Activated CD8-positive, alpha-beta T cell treated with anti-CD3 and anti-CD28 coated beads for 36 hours (primary cell): ENCODE data around the gene PODNL1. TPM values are rescaled to one million over a fixed set of nuclear protein-coding genes. Genes with fewer than 3 reads are reported as not detected.
A peak's percentile ranks its signal among the peaks of the same experiment; 100 is the strongest.

Experiments
- ATAC-seq: fragments of 200-7000 bp; cut with Tn5 transposase; one replicate; pipeline ENCODE4 v1.10.0; 2021; ENCODE audit warnings: mild to moderate bottlenecking, moderate library complexity
- CTCF ChIA-PET: fragments of 350-600 bp; sonication (Branson Sonifier 250); formaldehyde crosslinking; loops from one replicate; lab custom pipeline; 2021; ENCODE audit warnings: antibody characterized with exemption; lab: Charles Lee
- POLR2A ChIA-PET: fragments of 350-600 bp; sonication (Branson Sonifier 250); formaldehyde crosslinking; loops from one replicate; lab custom pipeline; 2021; ENCODE audit warnings: antibody characterized with exemption; lab: Charles Lee
- DNase-seq: peaks from one replicate; pipeline ENCODE4 v3.0.0-alpha.2; 2020
- H3K27ac Mint-ChIP-seq: one replicate; pipeline ENCODE4 v1.8.0; 2021; ENCODE audit warnings: mild to moderate bottlenecking, mixed read lengths
- H3K27me3 Mint-ChIP-seq: one replicate; pipeline ENCODE4 v1.8.0; 2021; ENCODE audit warnings: mixed read lengths
- H3K36me3 Mint-ChIP-seq: one replicate; pipeline ENCODE4 v1.8.0; 2021; ENCODE audit warnings: low read depth, mixed read lengths
- H3K4me1 Mint-ChIP-seq: one replicate; pipeline ENCODE4 v1.8.0; 2021; ENCODE audit warnings: low read depth, mixed read lengths
- H3K4me3 Mint-ChIP-seq: one replicate; pipeline ENCODE4 v1.8.0; 2021; ENCODE audit warnings: mild to moderate bottlenecking, moderate library complexity, mixed read lengths
- H3K9me3 Mint-ChIP-seq: one replicate; pipeline ENCODE4 v1.8.0; 2021; ENCODE audit warnings: mixed read lengths
- CTCF ChIP-seq: fragments of 200-600 bp; IDR thresholded peaks from one replicate; pipeline ENCODE4 v1.8.0; 2022; ENCODE audit warnings: antibody characterized with exemption, mild to moderate bottlenecking
- intact Hi-C: fragments of 100-400 bp; cut with micrococcal nuclease; formaldehyde crosslinking; loops from one replicate; pipeline ENCODE4 v1.10.0; 2022
- total RNA-seq, 2 experiments: library from RNA; stranded (reverse); gene quantifications; one replicate each; pipeline ENCODE4 v1.2.3, GENCODE V29; 2021

PODNL1 gene
- total RNA-seq, 2 experiments from 2014 or later: not detected

- Mint-ChIP-seq H3K36me3 (peaks cover 6% of the 10 kb centered on the region), H3K4me3 (no peak overlapping the region), H3K4me1 (peaks cover 18% of the 10 kb centered on the region), H3K27me3 (no peaks in the 10 kb centered on the region), H3K27ac (no peak overlapping the region), H3K9me3 (no peaks in the 10 kb centered on the region)
- DNase-seq (peak; percentile 62), ATAC-seq (no peak)
- POLR2A ChIA-PET: interaction anchor here (0.7 kb wide), 1 partner anchor 174 kb away, joined by 3 read pairs; no protein-coding TSS in a partner anchor
- CTCF ChIA-PET: interaction anchor here (0.6 to 2.6 kb wide), 16 partner anchors 10 to 234 kb away, joined by 3 to 11 read pairs (median 3); partner anchors contain the start of genes IL27RA and MISP3
- peak; percentile 63 for TF ChIP-seq CTCF
- intact Hi-C loops: no loop called here
Measured at GRCh38 chr19:13902993-13903555, 35.1 kb downstream of the PODNL1 start.

DNA sequence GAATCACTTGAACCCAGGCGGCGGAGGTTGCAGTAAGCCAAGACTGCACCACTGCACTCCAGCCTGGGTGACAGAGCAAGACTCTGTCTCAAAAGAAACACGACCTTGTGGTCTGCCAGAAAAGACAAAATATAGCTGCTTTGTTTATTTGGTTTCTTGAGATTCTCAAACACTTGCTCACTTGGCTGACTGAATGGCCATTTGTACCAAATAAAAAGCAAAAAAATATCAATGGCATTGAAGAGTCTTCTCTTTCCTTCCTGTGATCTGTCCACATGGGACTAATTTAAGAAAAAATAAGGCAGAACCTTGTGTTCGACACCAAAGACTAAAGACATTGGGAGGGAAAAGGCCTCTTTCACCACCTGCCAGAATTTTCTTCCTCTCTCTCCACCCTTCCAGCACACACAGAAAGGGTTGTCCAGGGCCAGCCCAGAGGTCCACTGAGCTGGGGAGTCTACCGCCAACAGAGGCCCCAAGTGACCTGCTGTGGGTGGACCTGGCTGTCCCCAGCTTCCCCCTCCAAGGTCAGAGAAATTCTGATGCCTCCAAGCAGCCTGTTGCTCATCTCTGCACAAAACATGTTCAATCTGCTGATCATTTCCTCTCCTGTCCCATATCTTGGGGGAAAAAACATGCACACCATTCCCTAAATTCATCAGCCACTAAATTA, 38.2 kb downstream of the PODNL1 start:
- intact Hi-C loops: no loop called here
- ChIA-PET POLR2A (interaction anchor here (1.6 kb wide), 1 partner anchor 12 kb away, joined by 4 read pairs; no protein-coding TSS in a partner anchor), CTCF (interaction anchor here (1.2 to 1.7 kb wide), 2 partner anchors 148 to 159 kb away, joined by 3 to 7 read pairs; no protein-coding TSS in a partner anchor)
- no peaks in the 10 kb centered on the region for H3K27me3 Mint-ChIP-seq
- ATAC-seq (no peak), DNase-seq (no peak)
- peaks cover 4% of the 10 kb centered on the region for H3K4me1 Mint-ChIP-seq
- no peaks in the 10 kb centered on the region for H3K9me3 Mint-ChIP-seq
- H3K36me3 Mint-ChIP-seq: peaks cover 3% of the 10 kb centered on the region
- no peak overlapping the region for H3K4me3 Mint-ChIP-seq
- no peak overlapping the region for H3K27ac Mint-ChIP-seq
- TF ChIP-seq CTCF: no peak

- no peak for DNase-seq
- intact Hi-C loops: no loop called here
- ChIA-PET CTCF (interaction anchor here (1.1 to 1.7 kb wide), 3 partner anchors 149 to 160 kb away, joined by 3 to 7 read pairs (median 3); no protein-coding TSS in a partner anchor), POLR2A (interaction anchor here (1.6 kb wide), 1 partner anchor 11 kb away, joined by 4 read pairs; no protein-coding TSS in a partner anchor)
- no peak for ATAC-seq
- no peaks in the 10 kb centered on the region for H3K4me1 Mint-ChIP-seq
- H3K27me3 Mint-ChIP-seq: no peaks in the 10 kb centered on the region
- H3K36me3 Mint-ChIP-seq: no peaks in the 10 kb centered on the region
- no peaks in the 10 kb centered on the region for H3K9me3 Mint-ChIP-seq
- no peak overlapping the region for H3K27ac Mint-ChIP-seq
- no peak for TF ChIP-seq CTCF
- H3K4me3 Mint-ChIP-seq: no peak overlapping the region
Measured at GRCh38 chr19:13899393-13899792, 38.8 kb downstream of the PODNL1 start.

DNA sequence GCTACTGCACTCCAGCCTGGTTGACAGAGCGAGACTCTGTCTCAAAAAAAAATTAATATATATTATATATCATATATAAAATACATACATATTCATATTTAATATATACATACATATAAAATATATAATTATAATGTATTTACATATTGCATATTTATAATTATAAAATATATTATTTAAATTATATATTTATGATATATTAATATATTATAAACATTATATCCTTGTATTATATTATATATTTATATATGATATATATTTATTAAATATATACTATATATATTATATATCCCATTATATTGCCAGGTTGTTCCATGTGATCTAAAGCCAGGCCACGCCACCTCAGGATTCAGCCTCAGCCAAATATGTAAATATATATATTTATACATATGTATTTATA, 42.0 kb downstream of the PODNL1 start:
- DNase-seq: no peak
- no peak for TF ChIP-seq CTCF
- Mint-ChIP-seq H3K4me3 (no peak overlapping the region), H3K36me3 (no peaks in the 10 kb centered on the region), H3K27ac (no peak overlapping the region), H3K9me3 (no peaks in the 10 kb centered on the region), H3K27me3 (no peaks in the 10 kb centered on the region), H3K4me1 (no peaks in the 10 kb centered on the region)
- POLR2A ChIA-PET: no interaction called here
- intact Hi-C loops: no loop called here
- ATAC-seq: no peak
- CTCF ChIA-PET: no interaction called here

DNA sequence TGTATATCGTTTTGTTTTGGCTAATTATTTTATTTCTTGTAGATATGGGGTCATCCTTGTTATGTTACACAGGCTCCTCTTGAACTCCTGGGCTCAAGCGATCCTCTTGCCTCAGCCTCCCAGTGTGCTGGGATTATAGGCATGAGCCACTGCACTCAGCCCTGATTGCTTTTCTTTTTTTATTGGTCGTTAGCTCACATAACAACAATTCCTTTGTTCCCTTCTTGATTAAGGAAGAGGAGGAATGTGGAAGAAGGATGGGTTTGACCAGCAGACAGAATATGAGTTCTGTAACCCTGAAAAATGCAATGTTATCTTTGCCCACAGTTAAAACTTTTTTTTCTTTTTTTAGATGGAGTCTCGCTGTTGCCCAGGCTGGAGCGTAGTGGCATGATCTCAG, 43.7 kb downstream of the PODNL1 start:
- Mint-ChIP-seq H3K4me3 (no peak overlapping the region), H3K27me3 (no peaks in the 10 kb centered on the region), H3K27ac (no peak overlapping the region), H3K4me1 (no peaks in the 10 kb centered on the region), H3K36me3 (no peaks in the 10 kb centered on the region), H3K9me3 (no peaks in the 10 kb centered on the region)
- POLR2A ChIA-PET: interaction anchor here (0.8 kb wide), 1 partner anchor 8 kb away, joined by 3 read pairs; no protein-coding TSS in a partner anchor
- CTCF ChIA-PET: no interaction called here
- no peak for ATAC-seq
- DNase-seq: no peak
- intact Hi-C loops: no loop called here
- TF ChIP-seq CTCF: no peak
